ENCODE data around the gene TPM3. TPM values are rescaled to one million over a fixed set of nuclear protein-coding genes. Genes with fewer than 3 reads are reported as not detected.

Gene TPM3
- total RNA-seq, 1 donor from 2014 or later, result 466 TPM

DNA sequence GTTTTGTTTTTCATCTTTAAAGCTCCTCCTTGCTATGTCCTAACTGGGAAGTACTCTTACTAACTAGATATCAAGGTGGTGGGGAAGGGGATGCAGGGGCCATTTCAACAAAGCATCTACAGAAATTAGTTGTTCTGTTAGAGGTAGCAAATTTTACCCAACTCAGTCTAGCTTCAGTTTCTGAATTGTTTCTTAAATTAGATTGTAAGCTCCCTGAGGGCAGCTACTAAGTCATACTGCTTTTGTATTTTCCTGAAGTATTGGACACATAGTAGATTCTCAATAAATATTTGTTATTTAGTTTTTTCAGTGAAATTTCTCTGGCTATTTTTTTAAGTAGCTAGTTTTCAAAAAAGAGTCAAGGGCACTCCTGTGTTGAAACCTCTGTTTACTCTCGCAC is 30.6 kb upstream of the TPM3 start:
- peaks cover 76% of the 10 kb centered on the region for H3K4me1 Mint-ChIP-seq
- no peaks in the 10 kb centered on the region for H3K27me3 Mint-ChIP-seq
- peaks cover 68% of the 10 kb centered on the region for H3K36me3 Mint-ChIP-seq (ENCODE audit: low read depth)
- ATAC-seq (ENCODE audit: low read depth) (no peak), DNase-seq (no peak)
- H3K27ac Mint-ChIP-seq, result peak overlapping the region; percentile 100
- intact Hi-C loops (cut with micrococcal nuclease), result loop anchor here (2.0 kb wide), 1 partner anchor 14 kb away; no protein-coding TSS in a partner anchor
- CTCF ChIA-PET, result no interaction called here
- no peaks in the 10 kb centered on the region for H3K9me3 Mint-ChIP-seq
- POLR2A ChIA-PET, result interaction anchor here (0.5 to 1.3 kb wide), 2 partner anchors 37 to 43 kb away, joined by 3 to 4 read pairs; no protein-coding TSS in a partner anchor
- peak overlapping the region; percentile 99 for H3K4me3 Mint-ChIP-seq
- TF ChIP-seq, protein P1, sequence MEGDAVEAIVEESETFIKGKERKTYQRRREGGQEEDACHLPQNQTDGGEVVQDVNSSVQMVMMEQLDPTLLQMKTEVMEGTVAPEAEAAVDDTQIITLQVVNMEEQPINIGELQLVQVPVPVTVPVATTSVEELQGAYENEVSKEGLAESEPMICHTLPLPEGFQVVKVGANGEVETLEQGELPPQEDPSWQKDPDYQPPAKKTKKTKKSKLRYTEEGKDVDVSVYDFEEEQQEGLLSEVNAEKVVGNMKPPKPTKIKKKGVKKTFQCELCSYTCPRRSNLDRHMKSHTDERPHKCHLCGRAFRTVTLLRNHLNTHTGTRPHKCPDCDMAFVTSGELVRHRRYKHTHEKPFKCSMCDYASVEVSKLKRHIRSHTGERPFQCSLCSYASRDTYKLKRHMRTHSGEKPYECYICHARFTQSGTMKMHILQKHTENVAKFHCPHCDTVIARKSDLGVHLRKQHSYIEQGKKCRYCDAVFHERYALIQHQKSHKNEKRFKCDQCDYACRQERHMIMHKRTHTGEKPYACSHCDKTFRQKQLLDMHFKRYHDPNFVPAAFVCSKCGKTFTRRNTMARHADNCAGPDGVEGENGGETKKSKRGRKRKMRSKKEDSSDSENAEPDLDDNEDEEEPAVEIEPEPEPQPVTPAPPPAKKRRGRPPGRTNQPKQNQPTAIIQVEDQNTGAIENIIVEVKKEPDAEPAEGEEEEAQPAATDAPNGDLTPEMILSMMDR (IDR thresholded peaks at IDR 0.05), result no peak

DNA sequence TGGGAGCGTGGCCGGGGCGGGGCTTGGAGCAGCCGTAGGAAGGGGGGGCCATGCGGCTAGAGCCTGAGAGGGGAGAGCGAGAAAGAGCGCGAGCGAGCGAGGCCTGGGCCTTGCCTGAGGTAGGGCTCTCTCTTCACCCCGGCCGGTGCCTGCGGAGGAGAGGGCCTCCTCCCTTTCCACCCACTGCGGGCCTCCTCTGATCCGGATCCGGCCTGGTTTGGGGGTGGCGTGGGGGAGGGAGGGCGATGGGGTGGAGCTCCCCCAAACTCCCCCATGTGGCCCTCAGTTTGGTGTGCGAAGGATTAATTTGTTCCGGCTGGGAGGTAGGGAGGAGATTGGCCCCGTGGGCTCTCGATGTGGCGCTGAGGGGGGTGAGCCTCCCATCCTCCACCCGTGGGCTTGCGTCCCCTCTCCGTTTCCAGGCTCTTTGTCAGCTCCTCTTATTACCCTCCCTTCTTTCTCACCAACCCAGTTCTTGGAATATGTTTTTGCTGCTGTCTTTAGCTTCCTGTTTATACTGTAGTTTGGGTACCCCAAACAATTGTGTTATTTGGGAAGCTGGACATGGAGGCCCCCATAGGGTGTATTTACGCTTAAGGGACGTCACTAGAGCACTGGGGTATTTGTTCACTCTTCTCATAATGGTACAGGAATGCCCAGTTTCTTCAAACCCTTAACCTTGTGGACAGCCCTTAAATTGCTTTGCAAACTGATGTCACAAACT is 29.5 kb upstream of the TPM3 start:
- Mint-ChIP-seq H3K4me1 (peaks cover 80% of the 10 kb centered on the region), H3K9me3 (no peaks in the 10 kb centered on the region), H3K4me3 (peak overlapping the region; percentile 99), H3K27me3 (no peaks in the 10 kb centered on the region), H3K36me3 (ENCODE audit: low read depth) (peaks cover 64% of the 10 kb centered on the region), H3K27ac (peak overlapping the region; percentile 100)
- TF ChIP-seq, protein P1 (IDR thresholded peaks at IDR 0.05), result no peak
- intact Hi-C loops (cut with micrococcal nuclease), result loop anchor here (2.0 kb wide), 2 partner anchors 15 to 431 kb away; no protein-coding TSS in a partner anchor
- DNase-seq (peak; percentile 62), ATAC-seq (ENCODE audit: low read depth) (peak; percentile 26)
- POLR2A ChIA-PET, result interaction anchor here (0.6 to 3.5 kb wide), 9 partner anchors 39 to 276 kb away, joined by 3 to 31 read pairs (median 5); partner anchors contain the start of genes HAX1, RAB13 and RPS27
- CTCF ChIA-PET, result interaction anchor here (0.8 kb wide), 1 partner anchor 114 kb away, joined by 3 read pairs; no protein-coding TSS in a partner anchor

DNA sequence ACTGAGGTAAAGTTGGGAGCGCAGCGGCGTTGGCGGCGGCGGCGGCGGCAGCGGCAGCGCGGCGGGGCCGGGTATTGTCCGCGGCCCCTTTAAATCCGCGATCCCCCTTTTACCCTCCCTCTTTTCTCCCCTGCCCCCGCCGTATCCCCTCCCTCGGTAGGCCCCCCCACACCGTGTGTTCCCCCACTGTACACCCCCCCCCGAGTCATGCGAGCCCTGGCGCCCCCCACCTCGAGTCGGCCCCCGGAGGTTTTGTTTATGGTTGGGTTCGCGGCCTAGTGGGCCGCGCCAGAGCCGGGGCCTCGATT is 29.0 kb upstream of the TPM3 start:
- no peak for ATAC-seq (ENCODE audit: low read depth)
- peaks cover 64% of the 10 kb centered on the region for H3K36me3 Mint-ChIP-seq (ENCODE audit: low read depth)
- intact Hi-C loops (cut with micrococcal nuclease), result loop anchor here (1.0 to 2.0 kb wide), 7 partner anchors 38 to 430 kb away; partner anchors contain the start of genes DENND4B, HAX1 and UBE2Q1
- no peaks in the 10 kb centered on the region for H3K27me3 Mint-ChIP-seq
- H3K4me1 Mint-ChIP-seq, result peaks cover 80% of the 10 kb centered on the region
- peak overlapping the region; percentile 100 for H3K27ac Mint-ChIP-seq
- peak overlapping the region; percentile 99 for H3K4me3 Mint-ChIP-seq
- POLR2A ChIA-PET, result interaction anchor here (0.6 to 3.5 kb wide), 14 partner anchors 21 to 494 kb away, joined by 3 to 31 read pairs (median 8); partner anchors contain the start of genes HAX1, INTS3 and RPS27
- no peak for DNase-seq
- CTCF ChIA-PET, result interaction anchor here (0.8 kb wide), 1 partner anchor 114 kb away, joined by 3 read pairs; no protein-coding TSS in a partner anchor
- H3K9me3 Mint-ChIP-seq, result no peaks in the 10 kb centered on the region
- TF ChIP-seq, protein P1 (IDR thresholded peaks at IDR 0.05), result no peak

DNA sequence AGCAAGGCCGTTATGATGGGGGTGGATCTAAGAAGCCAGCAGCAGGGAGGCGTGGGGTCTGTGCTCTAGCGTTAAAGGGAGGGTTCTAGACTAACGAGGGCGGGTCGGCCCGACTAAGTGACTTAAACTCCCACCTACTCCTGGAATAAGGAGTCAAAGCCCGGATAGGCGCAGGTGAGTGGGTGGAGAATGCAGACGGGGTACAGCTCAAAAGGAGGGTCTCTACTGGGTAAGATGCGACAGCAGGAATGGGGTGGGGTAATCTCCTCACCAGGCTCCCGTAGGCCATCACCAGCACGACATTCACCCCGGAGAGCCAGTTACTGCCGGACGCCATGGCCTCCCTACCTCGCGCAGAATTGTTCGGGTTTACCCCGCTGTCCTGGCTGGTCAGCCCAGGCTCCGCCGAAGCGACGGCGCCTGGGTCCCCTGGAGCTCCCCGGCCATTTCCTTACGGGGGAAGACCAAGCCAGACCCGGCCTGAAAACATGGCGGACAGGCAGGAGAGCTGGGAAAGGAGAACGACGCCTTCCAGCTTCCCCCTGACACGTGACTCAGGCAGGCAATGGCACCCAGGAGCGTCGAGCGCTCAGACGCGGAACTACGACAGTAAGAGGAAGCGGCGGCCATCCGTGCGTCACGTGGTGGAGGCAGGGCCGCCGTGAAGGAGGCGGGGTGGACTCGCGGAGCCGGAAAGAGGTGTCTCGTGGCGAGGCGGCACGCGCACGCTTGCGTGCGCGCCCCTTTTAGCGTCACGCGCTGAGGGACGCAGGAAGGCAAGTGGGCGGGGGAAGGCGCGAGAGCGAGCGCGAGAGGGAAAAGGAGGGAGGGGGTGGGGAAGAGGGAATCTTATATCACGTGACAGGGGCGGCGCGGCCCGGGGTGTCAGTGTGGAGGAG is 28.4 kb upstream of the TPM3 start, which contains the start of gene UBAP2L:
UBAP2L (plus strand) TSS at position 885 of the 899 bp plus-strand sequence. CDS start 4,169 bp downstream, outside the sequence.
- Mint-ChIP-seq H3K4me3 (peak within 1 kb of the TSS; percentile 99), H3K9me3 (no peaks in the 10 kb centered on the region), H3K27me3 (no peaks in the 10 kb centered on the region), H3K27ac (peak within 1 kb of the TSS; percentile 100), H3K36me3 (ENCODE audit: low read depth) (peaks cover 58% of the 10 kb centered on the region), H3K4me1 (peaks cover 75% of the 10 kb centered on the region)
- ChIA-PET POLR2A (interaction anchor here (0.5 to 3.5 kb wide), 15 partner anchors 9 to 493 kb away, joined by 3 to 31 read pairs (median 7); partner anchors contain the start of genes HAX1, INTS3 and RPS27), CTCF (interaction anchor here (0.7 kb wide), 1 partner anchor 184 kb away, joined by 3 read pairs; no protein-coding TSS in a partner anchor)
- TF ChIP-seq, protein P1 (IDR thresholded peaks at IDR 0.05), result no peak
- peak; percentile 98 for DNase-seq
- intact Hi-C loops (cut with micrococcal nuclease), result loop anchor here (1.0 to 2.0 kb wide), 7 partner anchors 37 to 430 kb away; partner anchors contain the start of genes DENND4B, HAX1 and UBE2Q1
- peak; percentile 84 for ATAC-seq (ENCODE audit: low read depth)

All from activated B cell treated with CpG ODN at 0.5 μM for 24 hours (primary cell).